Fibroblast of skin of back (primary cell): ENCODE measurements around the gene CLIP4. TPM values are rescaled to one million over a fixed set of nuclear protein-coding genes. Genes with fewer than 3 reads are reported as not detected.
A peak's percentile ranks its signal among the peaks of the same experiment; 100 is the strongest.
"Not testable (repeated sequence)": the region's sequence is repeated elsewhere in the genome, so short reads cannot be mapped to it uniquely, and the experiment has no call there.

Experiments used
- DNase-seq: peaks from one replicate; pipeline ENCODE4 v3.0.0-alpha.2; 2013
- polyA plus RNA-seq, 2 experiments: library from polyadenylated mRNA; unstranded; fragments of 120-200 nt; gene quantifications; one replicate each; pipeline ENCODE4 v1.2.1, GENCODE V29; 2013; ENCODE audit not compliant: insufficient read length in 2 of 2

CLIP4 gene
- polyA plus RNA-seq (2013, experiment 1 of 2; ENCODE audit: insufficient read length): 8.2 TPM
- 12.9 TPM for polyA plus RNA-seq (2013, experiment 2 of 2; ENCODE audit: insufficient read length)

- peak; percentile 43 for DNase-seq
These were observed at the start of gene CLIP4 for GRCh38 chr2:29114946-29115609. Gene CLIP4 (plus strand): TSS chr2:29115415. CDS start chr2:29121389, 5,974 bp downstream.

- no peak for DNase-seq
These were observed 48.8 kb upstream of the CLIP4 start for GRCh38 chr2:29066271-29066860.

GRCh38 chr2:29066997-29067605 lies 48.1 kb upstream of the CLIP4 start:
- DNase-seq: no peak

GRCh38 chr2:29068513-29068912 lies 46.7 kb upstream of the CLIP4 start:
- no peak for DNase-seq

- DNase-seq: no peak
These were observed 44.7 kb upstream of the CLIP4 start for GRCh38 chr2:29070526-29070925.

GRCh38 chr2:29071032-29071975 lies 43.9 kb upstream of the CLIP4 start:
- no peak for DNase-seq

GRCh38 chr2:29072251-29072650 lies 43.0 kb upstream of the CLIP4 start:
- DNase-seq: no peak

DNA sequence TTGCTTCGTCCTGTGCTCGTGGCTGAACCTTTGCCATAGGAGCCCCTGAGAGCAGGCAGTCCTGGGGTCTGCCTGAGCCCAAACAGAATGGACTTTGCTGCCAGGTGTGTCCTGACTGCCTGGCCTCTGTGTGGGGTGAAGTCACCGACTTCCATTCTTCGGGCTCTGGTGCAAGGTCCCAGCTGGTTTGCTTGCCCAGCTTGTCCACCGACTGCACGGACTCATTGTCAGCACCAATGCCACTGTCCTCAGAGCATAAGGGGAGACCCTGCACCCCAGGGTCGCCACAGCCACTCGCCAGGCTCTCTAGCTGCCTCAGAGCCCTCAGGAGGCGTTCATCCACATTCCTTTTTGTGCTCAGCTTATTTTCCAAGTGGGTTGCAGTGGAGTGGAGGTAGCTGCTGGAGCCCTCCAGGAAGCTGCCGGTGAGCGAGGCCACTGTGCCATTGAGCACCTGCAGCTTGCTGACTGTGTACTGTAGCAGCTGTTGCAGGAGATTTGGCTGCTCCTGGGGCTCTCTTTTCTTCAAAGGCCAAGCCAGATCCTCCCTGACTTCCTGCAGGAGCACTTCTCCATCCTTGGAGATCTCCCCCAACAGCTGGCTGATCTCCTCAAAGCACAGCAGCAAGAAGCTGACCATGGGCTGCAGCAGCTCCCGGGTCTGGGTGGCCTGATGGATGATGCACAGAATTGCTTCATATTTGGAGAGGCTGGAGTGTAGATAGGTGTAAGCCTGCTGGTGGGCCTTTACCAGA lies 42.1 kb upstream of the CLIP4 start:
- no peak for DNase-seq

DNA sequence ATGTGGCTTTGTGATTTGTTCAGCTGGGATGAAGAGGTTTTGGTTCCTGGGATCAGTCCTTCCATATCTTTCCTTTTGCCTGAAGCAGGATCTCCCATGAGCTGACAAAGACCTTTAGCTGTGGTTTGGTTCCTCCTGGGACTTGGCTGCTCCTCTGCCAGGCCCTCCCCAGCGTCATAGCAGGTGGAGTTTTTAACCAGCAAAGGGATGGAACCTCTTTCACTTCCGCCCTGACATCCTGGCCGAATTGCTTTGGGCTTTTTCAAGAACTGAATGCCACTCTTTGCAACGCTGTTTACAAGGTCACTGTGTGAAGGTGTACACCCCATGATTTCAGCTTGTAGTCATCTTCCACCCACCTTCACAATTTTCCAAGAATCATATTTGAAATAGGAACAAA lies 41.3 kb upstream of the CLIP4 start:
- DNase-seq: no peak

DNA sequence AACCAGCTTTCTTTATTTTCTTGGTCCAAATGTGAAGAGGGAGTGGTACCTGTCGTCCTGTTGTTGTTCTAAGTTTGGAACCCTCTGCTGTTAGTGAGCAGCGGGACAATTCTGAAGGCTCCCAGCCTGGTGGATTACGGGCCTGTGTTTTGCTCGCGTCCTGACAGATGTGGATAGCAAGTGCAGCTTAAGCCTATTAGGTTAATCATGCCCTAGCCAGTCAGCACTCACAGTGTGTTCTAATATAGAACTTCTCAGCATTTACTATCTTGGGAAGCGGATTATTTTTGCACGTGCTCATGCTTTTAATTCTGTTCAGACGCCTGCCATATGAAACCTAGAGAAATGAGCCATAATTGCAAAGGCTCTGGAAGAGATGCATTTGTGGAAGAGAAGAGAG lies 40.8 kb upstream of the CLIP4 start, which contains the start of gene PCARE:
Gene PCARE, minus strand, starts transcription at position 113 of the 400 bp plus-strand sequence. CDS start 262 bp downstream, outside the sequence.
- DNase-seq: no peak

DNA sequence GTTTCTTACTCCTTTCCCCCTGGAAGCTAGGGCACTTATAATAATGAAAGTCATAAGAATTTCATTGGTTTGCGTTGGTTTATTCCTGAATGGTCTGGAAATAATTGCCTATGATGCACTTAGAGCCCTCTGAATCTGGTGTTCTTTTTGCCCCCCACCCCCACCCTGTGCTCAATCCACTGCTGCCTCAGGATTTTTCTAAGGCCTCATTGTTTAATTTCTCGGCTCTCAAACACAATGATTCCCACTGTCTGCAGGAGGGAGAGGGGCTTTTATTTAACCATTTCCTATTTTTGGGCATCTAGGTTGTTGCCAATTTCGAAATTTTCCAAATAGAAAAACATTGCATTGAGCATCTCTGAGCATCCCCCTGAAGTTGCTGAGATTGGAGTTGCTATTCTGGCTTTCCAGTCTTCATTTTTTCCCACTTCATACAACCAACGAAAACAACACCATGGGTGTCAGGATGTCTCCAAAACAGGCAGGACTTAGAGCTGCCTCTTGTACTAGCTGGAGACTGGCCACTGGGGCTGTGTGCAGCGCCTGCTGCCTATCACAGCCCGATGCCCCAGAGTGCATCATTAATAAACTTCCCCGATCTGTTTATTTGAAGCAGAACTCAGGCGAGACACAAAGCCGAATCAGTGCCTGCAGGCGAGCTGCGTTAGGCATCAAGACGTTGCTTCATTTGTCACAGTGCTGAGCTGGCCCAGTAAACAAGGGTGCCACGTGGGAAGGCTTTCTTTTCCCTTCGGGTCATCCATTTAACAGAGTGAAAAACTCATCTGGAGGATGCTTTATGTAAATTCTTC lies 39.1 kb upstream of the CLIP4 start:
- DNase-seq: no peak

GRCh38 chr2:29079887-29080286 lies 35.3 kb upstream of the CLIP4 start:
- DNase-seq: no peak

GRCh38 chr2:29080886-29081743 lies 34.1 kb upstream of the CLIP4 start:
- no peak for DNase-seq

DNA sequence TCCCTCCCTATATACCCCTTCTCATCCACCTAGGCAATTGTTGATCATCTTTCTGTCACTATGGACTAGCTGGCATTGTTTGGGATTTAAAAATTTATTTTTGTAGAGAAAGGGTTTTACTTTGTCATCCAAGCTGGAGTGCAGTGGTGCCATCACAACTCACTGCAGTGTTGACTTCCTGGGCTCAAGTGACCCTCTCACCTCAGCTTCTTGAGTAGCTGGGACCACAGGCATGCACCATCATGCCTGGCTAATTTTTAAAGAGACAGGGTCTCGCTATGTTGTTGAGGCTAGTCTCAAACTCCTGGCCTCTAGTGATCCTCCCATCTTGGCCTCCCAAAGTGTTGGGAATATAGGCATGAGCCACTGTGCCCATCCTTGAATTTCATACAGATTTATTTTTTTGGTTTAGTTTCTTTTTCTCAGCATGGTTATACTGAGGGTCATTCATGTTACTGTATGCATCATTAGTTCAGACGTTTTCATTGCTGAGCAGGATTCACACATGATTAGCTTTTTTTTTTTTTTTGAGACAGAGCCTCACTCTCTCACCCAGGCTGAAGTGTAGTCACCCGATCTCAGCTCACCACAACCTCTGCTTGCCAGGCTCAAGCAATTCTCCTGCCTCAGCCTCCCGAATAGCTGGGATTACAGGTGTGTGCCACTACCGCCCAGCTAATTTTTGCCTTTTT lies 32.3 kb upstream of the CLIP4 start:
- DNase-seq: no peak

DNA sequence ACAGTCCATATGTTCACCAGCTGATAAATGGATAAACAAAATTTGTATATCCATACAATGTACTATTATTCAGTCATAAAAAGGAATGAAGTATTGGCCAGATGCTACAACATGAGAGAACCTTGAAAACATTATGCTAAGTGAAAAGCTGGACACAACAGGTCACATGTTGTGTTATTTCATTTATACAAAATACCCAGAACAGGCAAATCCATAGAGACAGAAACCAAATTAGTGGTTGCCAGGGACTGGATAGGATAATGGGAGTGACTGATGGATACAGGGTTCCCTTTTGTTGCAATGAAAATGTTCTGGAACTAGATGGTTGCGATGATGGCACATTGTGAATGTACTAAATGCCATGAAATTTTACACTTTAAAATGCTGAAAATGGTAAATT lies 30.7 kb upstream of the CLIP4 start:
- DNase-seq: no peak

DNA sequence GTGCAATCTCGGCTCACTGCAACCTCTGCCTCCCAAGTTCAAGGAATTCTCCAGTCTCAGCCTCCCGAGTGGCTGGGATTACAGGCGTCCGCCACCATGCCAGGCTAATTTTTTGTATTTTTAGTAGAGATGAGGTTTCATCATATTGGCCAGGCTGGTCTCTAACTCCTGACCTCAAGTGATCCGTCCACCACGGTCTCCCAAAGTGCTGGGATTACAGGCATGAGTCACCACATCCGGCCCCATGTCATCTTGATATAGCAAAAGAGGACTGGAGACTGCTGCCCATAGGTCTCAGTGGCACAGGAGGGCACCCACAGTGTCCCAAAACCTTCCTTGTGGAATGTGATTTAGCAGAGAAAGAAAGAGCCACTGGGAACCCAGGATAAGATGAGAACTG lies 24.9 kb upstream of the CLIP4 start:
- not testable (repeated sequence) for DNase-seq

DNA sequence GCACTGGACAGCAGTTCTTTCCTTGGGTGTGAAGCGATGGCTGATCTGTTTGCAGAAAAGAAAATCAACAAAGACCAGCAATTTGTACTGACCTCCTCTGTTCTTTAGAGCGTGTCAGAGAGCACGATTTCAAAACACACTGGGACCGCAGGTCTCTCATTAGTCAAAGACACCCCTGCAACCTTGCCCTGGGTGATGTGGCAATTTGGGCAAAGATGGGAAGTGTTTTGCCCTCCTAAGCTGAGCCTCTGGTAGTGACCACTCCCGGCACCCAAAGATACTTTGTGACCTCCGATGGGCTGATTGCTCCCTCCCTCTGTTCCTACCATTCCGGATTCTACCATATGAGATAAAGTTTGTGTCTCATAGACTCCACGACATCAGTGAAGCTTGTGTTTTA lies 18.2 kb upstream of the CLIP4 start:
- DNase-seq: no peak

- DNase-seq: no peak
These were observed 17.6 kb upstream of the CLIP4 start for GRCh38 chr2:29097569-29097968.

DNA sequence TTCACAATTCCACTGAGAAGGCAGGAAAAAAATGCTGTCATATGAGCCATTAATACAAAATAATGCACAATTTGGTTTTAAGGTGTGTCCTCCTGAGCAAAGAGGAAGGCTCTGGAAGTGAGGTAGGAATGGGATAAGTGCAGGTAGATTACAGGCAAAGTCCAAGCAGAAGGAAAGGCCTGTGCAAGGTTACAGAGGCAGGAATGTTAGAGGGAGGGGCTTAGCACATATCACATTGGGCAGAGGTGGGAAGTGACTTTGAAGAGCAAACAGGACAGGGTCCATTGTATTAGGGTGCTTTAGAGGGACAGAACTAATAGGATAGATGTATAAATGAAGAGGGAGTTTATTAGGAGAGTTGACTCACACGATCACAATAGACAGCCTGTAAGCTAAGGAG lies 14.7 kb upstream of the CLIP4 start:
- DNase-seq: no peak
